Activated naive CD4-positive, alpha-beta T cell treated with anti-CD3 and anti-CD28 coated beads, Interleukin-2, amount 50 U/mL, for 24 hours (primary cell): ENCODE results near the gene BTBD3.

Source experiments
- H3K27ac Mint-ChIP-seq: one replicate; pipeline ENCODE4 v1.8.0; 2021; ENCODE audit warnings: mild to moderate bottlenecking, mixed read lengths
- H3K27me3 Mint-ChIP-seq: one replicate; pipeline ENCODE4 v1.8.0; 2021; ENCODE audit warnings: mixed read lengths
- H3K36me3 Mint-ChIP-seq: one replicate; pipeline ENCODE4 v1.8.0; 2021; ENCODE audit warnings: mixed read lengths
- H3K4me1 Mint-ChIP-seq: one replicate; pipeline ENCODE4 v1.8.0; 2021; ENCODE audit warnings: mixed read lengths
- H3K4me3 Mint-ChIP-seq: one replicate; pipeline ENCODE4 v1.8.0; 2021; ENCODE audit warnings: mild to moderate bottlenecking, mixed read lengths
- H3K9me3 Mint-ChIP-seq: one replicate; pipeline ENCODE4 v1.8.0; 2021; ENCODE audit warnings: mixed read lengths

The BTBD3 gene

DNA sequence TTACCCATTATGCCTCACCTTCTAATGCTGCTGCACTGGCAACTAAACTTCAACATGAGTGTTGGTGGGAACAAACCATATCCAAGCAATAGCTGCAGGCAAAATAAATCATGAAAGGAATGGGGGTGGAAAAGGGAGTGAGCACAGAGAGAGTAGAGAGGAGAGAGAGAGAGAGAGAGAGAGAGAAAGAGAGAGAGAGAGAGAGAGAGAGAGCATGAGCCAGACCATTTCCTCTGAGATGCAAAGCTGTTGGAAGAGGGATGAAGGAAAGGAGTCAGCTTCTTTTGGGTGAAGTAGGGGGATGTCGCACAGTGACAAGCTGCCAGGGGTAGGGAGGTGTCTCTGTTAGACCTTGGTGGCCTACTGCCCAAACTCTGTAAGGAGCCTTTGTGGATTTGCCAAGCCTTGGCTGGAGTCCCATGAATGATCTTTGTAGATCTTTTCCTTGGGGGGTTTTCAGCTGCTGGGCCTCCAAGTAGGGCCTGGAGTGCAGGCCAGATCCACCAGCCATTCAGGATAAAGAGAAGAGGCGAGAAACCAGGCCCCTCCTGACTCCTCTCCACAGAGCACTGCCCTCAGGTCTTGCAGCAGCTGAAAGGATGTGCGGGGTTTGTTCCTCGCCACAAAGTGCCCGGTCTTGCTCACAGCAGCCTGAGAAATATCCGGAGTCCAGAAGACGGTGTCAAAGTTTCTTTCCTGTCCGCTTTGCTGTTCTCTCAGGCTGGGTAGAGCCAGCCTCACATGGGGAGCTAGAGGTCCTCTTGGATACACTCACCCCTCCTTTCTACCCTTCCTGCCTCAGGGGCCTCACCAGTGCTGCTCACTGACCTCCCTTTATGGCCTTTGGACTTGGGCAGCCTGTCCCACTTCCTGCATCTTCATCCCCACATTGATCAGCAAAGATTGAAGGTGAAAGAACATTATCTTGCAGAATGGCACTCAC, 17.8 kb downstream of the BTBD3 start:
- H3K36me3 Mint-ChIP-seq, result no peaks in the 10 kb centered on the region
- H3K27me3 Mint-ChIP-seq, result no peaks in the 10 kb centered on the region
- no peaks in the 10 kb centered on the region for H3K9me3 Mint-ChIP-seq
- no peak overlapping the region for H3K4me3 Mint-ChIP-seq
- no peak overlapping the region for H3K27ac Mint-ChIP-seq
- H3K4me1 Mint-ChIP-seq, result no peaks in the 10 kb centered on the region

DNA sequence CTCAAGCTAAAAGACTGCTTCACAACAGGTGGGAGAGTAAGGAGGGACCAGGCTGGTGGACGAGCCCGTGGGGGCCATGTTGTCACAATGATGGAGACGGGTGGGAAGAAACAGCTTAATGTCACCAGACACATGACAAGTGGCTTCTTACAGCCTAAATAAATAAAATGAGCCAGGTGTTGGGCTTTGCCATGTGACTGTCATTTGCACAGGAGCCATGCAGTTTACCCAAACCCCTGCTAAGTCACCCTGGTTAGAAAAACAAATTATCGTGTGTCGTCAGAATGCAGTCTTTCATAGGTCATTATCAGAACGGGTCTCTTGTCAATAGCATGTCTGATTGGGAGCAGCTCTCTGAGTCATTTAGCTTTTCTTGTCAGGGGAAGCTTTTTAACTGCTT, 18.5 kb downstream of the BTBD3 start:
- Mint-ChIP-seq H3K27me3 (no peaks in the 10 kb centered on the region), H3K9me3 (no peaks in the 10 kb centered on the region), H3K27ac (no peak overlapping the region)

DNA sequence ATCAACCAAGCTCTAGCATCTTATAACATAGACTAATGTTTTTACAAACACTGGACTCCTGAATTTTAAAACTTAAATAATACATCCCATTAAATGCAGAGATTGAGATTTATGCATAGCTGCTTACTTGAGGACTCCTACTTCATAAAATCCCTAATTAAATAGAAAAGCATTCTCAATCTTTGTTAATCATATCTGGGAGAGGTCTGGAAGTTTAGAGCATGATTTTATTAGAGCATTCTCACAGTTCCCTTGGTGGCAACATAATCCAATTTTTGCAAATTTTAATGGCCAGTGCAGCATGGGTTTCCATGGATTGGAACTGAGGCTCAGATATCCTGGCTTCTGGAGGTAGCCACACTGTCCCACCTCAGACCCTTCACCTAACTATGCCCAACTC, 19.5 kb downstream of the BTBD3 start:
- no peaks in the 10 kb centered on the region for H3K36me3 Mint-ChIP-seq
- no peak overlapping the region for H3K4me3 Mint-ChIP-seq
- H3K27me3 Mint-ChIP-seq, result no peaks in the 10 kb centered on the region
- H3K27ac Mint-ChIP-seq, result no peak overlapping the region
- H3K4me1 Mint-ChIP-seq, result no peaks in the 10 kb centered on the region
- H3K9me3 Mint-ChIP-seq, result no peaks in the 10 kb centered on the region

More for the DNA sequence above, 18.5 kb downstream of the BTBD3 start:
- no peaks in the 10 kb centered on the region for H3K4me1 Mint-ChIP-seq
- H3K36me3 Mint-ChIP-seq, result no peaks in the 10 kb centered on the region
- H3K4me3 Mint-ChIP-seq, result no peak overlapping the region

DNA sequence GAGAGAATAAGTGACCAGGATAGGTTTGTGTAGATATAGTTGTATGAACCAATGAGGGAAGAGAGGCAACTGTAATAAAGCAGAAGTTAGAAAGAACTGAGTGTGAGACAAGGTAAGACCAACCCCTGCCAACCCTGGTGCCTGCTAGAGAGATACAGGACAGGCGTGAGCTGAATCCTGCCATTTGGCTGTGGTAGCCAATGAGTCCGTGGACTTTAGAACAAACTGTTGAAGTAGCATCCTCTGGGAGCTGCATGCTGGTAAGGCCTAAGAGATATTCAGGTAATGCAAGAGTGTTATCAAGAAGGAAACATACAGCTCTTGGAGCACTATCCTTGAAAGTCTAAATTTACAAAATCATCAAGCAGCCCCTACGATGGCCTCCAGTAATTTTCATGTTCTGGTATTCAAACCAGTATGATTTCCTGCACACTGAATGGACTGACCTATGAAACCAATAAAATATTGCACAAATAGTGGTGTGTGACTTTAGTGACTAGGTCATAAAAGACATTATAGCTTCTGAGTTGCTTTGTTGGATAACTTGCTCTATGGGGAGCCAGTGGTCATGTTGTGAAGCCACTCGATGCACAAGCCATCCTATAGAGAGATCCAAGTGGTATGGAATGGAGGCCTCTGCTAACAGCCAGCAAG, 24.0 kb downstream of the BTBD3 start:
- H3K36me3 Mint-ChIP-seq, result no peaks in the 10 kb centered on the region
- H3K4me1 Mint-ChIP-seq, result no peaks in the 10 kb centered on the region
- no peak overlapping the region for H3K27ac Mint-ChIP-seq
- H3K4me3 Mint-ChIP-seq, result no peak overlapping the region
- no peaks in the 10 kb centered on the region for H3K9me3 Mint-ChIP-seq
- no peaks in the 10 kb centered on the region for H3K27me3 Mint-ChIP-seq

DNA sequence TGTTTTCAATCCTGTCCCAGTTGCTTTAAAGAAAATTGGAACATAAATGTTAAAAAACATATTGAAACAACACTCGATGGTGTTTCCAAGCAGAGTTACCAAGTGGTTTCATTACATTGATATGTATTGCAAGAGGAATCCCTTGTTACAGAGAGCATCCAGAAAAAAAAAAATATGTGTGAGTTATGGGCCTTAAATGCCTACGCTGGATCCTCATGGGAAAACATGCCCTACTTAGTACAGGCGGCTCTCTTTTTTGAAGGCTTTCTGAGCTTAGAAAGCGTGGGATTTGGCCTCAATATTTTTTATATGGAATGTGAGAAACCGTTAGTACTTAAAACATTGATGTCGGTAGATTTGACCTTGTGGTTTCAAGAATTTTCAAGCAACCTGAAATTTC, 26.1 kb downstream of the BTBD3 start:
- Mint-ChIP-seq H3K27me3 (no peaks in the 10 kb centered on the region), H3K4me1 (no peaks in the 10 kb centered on the region), H3K9me3 (no peaks in the 10 kb centered on the region), H3K4me3 (no peak overlapping the region), H3K36me3 (no peaks in the 10 kb centered on the region), H3K27ac (no peak overlapping the region)

DNA sequence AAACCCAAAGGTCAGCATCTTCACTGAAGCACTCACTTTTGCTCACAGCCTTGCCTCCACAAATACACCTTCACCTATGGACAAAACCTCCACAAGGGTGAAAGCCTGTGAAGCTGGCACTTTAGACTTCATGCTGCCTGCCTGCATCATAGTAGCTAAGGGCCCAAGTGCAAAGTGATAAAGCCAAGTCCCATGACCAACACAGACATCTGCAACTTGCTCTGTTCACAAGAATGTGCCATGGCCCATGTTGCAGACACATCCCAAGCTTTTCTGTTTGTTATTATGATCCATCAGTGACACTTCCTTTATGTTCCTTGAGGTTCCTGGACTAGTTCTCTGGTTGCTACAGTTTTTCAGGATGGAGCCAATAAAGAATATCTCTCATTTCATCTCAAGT, 31.1 kb downstream of the BTBD3 start:
- Mint-ChIP-seq H3K9me3 (no peaks in the 10 kb centered on the region), H3K27ac (no peak overlapping the region), H3K36me3 (no peaks in the 10 kb centered on the region), H3K4me3 (no peak overlapping the region), H3K27me3 (no peaks in the 10 kb centered on the region), H3K4me1 (no peaks in the 10 kb centered on the region)

DNA sequence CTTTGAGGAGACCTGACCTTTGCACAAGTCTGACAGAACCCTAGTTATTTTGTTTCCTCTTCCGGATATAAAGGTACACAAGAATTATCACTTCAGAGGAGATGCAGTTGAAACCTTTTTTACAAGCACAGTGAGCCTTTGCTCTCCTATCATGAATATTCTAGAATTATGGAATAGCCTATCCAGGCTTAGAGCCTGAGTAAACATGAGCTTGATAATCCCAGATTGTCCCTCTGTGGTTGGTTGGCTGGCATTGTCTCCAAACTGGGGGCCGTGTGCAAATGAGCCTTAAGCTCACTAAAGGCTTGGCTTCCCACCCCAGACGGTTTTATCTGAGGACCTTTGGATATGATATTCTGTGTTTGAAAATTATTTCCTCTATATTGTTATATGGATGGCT, 32.0 kb downstream of the BTBD3 start:
- no peaks in the 10 kb centered on the region for H3K27me3 Mint-ChIP-seq
- H3K9me3 Mint-ChIP-seq, result no peaks in the 10 kb centered on the region
- H3K4me1 Mint-ChIP-seq, result no peaks in the 10 kb centered on the region
- no peak overlapping the region for H3K4me3 Mint-ChIP-seq
- no peak overlapping the region for H3K27ac Mint-ChIP-seq
- H3K36me3 Mint-ChIP-seq, result no peaks in the 10 kb centered on the region

DNA sequence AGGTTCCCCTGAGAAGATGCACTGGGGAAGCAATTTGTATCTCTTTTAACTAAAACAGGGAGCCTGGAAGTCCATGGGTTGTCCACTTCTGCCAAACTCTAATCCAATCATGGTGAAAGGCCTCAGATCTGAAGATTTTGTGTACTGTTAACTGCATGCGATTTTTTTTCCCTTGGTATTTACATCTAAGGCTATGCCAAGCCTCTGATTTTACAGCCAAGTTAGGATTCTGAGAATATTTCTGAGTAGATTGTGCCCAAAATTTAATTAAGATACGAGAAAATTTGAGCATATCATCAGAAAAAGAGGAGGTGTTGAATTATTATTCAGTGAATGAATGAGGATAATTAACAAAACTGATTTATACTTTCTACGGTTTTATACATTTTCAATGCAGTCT, 34.0 kb downstream of the BTBD3 start:
- no peaks in the 10 kb centered on the region for H3K4me1 Mint-ChIP-seq
- no peak overlapping the region for H3K4me3 Mint-ChIP-seq
- H3K9me3 Mint-ChIP-seq, result no peaks in the 10 kb centered on the region
- no peak overlapping the region for H3K27ac Mint-ChIP-seq
- no peaks in the 10 kb centered on the region for H3K27me3 Mint-ChIP-seq
- H3K36me3 Mint-ChIP-seq, result peaks cover 2% of the 10 kb centered on the region

DNA sequence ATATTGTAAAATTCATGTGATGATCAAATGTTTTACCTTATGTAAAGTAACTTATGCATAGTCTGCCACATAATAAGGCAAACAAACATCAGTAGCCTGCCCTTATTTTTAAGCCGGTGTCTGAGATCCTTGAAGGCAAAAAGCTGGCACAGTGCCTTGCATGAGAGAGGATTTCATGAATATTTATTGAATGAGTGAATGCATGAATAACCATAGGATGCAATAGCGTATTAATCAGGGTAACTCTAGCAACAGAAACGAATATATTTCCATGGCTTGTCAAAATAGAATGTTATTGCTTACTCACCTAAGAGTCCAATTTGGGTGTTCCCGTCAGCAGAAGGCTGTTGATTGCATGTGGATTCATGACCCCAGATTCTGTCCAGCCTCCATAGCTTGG, 34.9 kb downstream of the BTBD3 start:
- Mint-ChIP-seq H3K4me1 (no peaks in the 10 kb centered on the region), H3K9me3 (no peaks in the 10 kb centered on the region), H3K36me3 (peaks cover 2% of the 10 kb centered on the region), H3K4me3 (no peak overlapping the region), H3K27ac (no peak overlapping the region), H3K27me3 (no peaks in the 10 kb centered on the region)

DNA sequence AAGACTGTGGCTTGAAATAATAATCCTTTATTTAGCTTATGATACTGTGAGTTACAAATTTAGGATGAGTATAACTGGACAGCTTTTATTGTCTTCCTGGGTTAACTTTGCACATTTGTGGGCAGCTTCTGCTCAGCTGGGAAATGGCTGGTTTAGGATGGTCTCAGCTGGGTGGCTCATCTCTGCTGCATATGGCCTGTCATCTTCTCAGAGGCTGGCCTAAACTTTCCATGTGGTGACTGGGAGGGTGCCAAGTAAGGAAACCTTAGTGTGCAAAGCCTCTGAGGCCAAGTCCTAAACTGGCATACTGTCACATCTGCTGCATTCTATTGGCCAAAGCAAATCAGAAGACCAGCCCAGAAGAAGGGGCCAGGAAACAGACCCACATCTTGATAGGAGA, 40.2 kb downstream of the BTBD3 start:
- Mint-ChIP-seq H3K27me3 (no peaks in the 10 kb centered on the region), H3K36me3 (peaks cover 2% of the 10 kb centered on the region), H3K4me1 (no peaks in the 10 kb centered on the region), H3K9me3 (no peaks in the 10 kb centered on the region), H3K4me3 (no peak overlapping the region), H3K27ac (no peak overlapping the region)

DNA sequence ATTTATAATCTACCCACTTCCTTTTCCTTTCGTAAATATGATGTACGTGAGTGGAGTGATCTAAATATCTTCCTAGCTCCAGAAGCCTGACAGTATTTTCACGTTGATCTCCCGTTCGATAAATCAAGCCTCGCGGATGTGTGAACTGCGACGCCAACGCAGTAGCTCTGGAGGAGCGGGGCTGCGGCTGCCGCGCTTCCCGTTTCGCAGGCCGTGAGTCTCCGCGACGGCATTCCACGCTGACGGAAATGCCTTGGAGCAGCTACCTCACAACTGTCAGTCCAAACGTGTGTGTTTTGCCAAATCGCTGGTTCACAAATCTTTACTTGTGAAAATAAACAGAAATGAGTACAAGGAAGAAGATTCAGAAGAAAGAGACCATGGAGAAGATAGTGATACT, 41.2 kb downstream of the BTBD3 start:
- Mint-ChIP-seq H3K4me1 (no peaks in the 10 kb centered on the region), H3K4me3 (no peak overlapping the region), H3K27me3 (no peaks in the 10 kb centered on the region), H3K36me3 (peaks cover 2% of the 10 kb centered on the region), H3K9me3 (no peaks in the 10 kb centered on the region), H3K27ac (no peak overlapping the region)

DNA sequence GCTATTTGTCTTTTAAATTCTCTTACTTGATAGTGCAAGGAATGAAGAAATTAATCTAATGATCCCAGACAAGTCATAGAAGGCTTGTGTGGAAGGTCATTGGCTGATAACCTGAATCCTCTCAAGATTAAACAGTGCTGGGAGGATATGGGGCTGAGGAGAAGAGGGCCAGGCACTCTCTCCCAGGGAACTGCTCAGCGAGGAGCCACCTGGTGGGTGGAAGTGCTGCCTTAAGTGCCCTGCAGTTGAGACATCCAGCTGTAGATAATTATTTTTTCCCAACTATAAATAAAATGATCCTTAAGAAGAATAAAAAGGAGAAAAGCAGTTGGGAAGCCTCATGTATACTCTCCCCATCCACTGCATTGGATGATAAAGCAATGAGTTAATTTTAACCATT, 47.9 kb downstream of the BTBD3 start:
- Mint-ChIP-seq H3K27ac (no peak overlapping the region), H3K27me3 (no peaks in the 10 kb centered on the region), H3K4me1 (no peaks in the 10 kb centered on the region), H3K9me3 (no peaks in the 10 kb centered on the region), H3K4me3 (no peak overlapping the region), H3K36me3 (no peaks in the 10 kb centered on the region)

DNA sequence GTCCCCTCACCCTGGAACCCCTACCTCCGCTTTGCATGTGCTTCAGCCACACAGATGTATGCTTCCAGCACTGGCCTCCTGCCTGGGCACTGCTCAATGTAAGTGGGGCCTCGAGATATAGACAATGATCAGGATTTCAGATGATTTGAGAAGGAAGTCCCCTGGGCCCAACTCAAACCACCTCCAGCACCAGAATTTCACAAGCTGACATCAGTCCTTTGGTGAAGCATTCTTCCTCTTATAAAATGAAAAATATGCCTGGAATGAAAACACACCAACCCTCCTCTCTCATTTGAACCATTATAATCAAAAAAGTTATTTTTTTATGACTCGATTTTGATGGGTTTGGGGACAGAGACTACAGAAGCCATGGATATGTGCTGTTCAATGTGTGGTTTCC, 48.5 kb downstream of the BTBD3 start:
- Mint-ChIP-seq H3K27ac (no peak overlapping the region), H3K9me3 (no peaks in the 10 kb centered on the region), H3K4me3 (no peak overlapping the region), H3K4me1 (no peaks in the 10 kb centered on the region), H3K36me3 (no peaks in the 10 kb centered on the region), H3K27me3 (no peaks in the 10 kb centered on the region)

DNA sequence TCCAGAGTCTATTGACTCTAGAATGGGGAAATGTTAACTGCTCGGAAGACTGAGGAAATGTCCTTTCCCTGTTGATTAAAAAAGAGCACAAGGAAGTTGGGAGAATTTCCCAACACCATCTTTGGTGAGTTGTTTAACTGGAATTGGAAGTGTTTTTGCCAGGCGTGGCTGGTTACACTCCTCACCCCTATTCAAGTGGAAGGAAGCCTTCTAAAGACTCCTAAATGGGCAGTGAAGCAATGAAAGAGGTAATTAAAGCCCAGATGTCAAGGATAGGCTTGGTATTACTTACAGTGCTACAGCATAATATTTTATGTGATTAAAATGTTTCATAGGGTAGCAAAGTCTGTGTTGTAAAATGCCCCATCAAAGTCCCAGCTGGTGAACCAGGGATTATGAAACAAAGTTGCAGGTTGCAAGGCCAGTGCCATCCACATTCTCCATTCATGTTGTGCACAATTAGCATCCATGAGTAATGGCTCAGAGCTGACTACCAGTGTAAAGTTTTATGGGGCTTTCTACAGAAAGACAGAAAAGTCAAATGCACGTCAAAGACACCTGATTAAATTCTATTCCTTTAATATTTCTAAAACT, 52.6 kb downstream of the BTBD3 start:
- H3K9me3 Mint-ChIP-seq, result no peaks in the 10 kb centered on the region
- H3K27me3 Mint-ChIP-seq, result no peaks in the 10 kb centered on the region
- no peaks in the 10 kb centered on the region for H3K36me3 Mint-ChIP-seq
- H3K4me3 Mint-ChIP-seq, result no peak overlapping the region
- no peaks in the 10 kb centered on the region for H3K4me1 Mint-ChIP-seq
- H3K27ac Mint-ChIP-seq, result no peak overlapping the region

DNA sequence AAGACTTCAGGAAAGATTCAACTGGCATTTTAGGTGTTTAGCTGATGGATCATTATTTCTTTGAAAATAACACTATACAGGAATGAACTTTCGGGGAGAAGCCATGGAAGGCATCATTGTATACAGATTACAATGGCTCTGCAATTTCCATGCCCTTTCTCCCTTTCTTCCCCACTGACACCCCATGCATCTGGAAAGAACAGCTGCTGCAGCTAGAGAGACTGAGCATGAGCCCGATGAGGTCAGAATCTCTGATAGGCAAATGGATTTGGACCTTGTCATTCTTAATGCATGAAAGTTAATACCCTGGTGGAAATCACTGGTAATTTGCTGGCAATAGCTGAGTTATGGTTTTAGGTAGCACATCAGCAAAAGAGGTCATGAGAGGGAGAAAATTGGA, 54.8 kb downstream of the BTBD3 start:
- no peaks in the 10 kb centered on the region for H3K9me3 Mint-ChIP-seq
- H3K4me1 Mint-ChIP-seq, result no peaks in the 10 kb centered on the region
- H3K27me3 Mint-ChIP-seq, result no peaks in the 10 kb centered on the region
- H3K4me3 Mint-ChIP-seq, result no peak overlapping the region
- no peak overlapping the region for H3K27ac Mint-ChIP-seq
- H3K36me3 Mint-ChIP-seq, result no peaks in the 10 kb centered on the region
